CD4-positive, CD25-positive, alpha-beta regulatory T cell (primary cell): Measurements from ENCODE around the gene ZFYVE16. TPM values are rescaled to one million over a fixed set of nuclear protein-coding genes. Genes with fewer than 3 reads are reported as not detected.
"Not testable (repeated sequence)": the region's sequence is repeated elsewhere in the genome, so short reads cannot be mapped to it uniquely, and the experiment has no call there.

ENCODE experiments used
- ATAC-seq, 2 donors: fragments of 150-1000 bp; cut with Tn5 transposase; one replicate each; pipeline ENCODE4 v1.10.0; 2021; ENCODE audit warnings: low read depth in 2 of 2, moderate number of reproducible peaks in 2 of 2, moderate library complexity in 1 of 2
- DNase-seq, 3 donors: peaks; one replicate each; pipeline versions ENCODE4 v3.0.0 to v3.0.0-alpha.2; 2012 to 2022; ENCODE audit warnings: mixed read lengths in 1 of 3
- H3K27ac ChIP-seq: one replicate; pipeline ENCODE4 v1.7.0; 2013; ENCODE audit warnings: mild to moderate bottlenecking, low read length; ENCODE audit not compliant: insufficient read depth, poor library complexity, severe bottlenecking
- H3K27me3 ChIP-seq: one replicate; pipeline ENCODE4 v1.7.0; 2013; ENCODE audit warnings: low read length; ENCODE audit not compliant: control insufficient read depth, insufficient read depth
- H3K36me3 ChIP-seq: one replicate; pipeline ENCODE4 v1.7.0; 2013; ENCODE audit warnings: mild to moderate bottlenecking, low read length, moderate library complexity; ENCODE audit not compliant: control insufficient read depth, insufficient read depth
- H3K4me1 ChIP-seq: 2 replicates; pipeline ENCODE4 v1.7.0; 2013; ENCODE audit warnings: mild to moderate bottlenecking, low read length; ENCODE audit not compliant: insufficient read depth, control insufficient read depth, poor library complexity, severe bottlenecking
- H3K4me3 ChIP-seq: one replicate; pipeline ENCODE4 v1.7.0; 2013; ENCODE audit warnings: low read depth, mild to moderate bottlenecking, low read length, moderate library complexity
- H3K9me3 ChIP-seq, 2 experiments: 1 replicate in 1 of 2; 2 replicates in 1 of 2; pipeline ENCODE4 v1.7.0; 2013; ENCODE audit warnings: low read length in 2 of 2, mild to moderate bottlenecking in 1 of 2, moderate library complexity in 1 of 2; ENCODE audit not compliant: control insufficient read depth in 2 of 2
- H3K27ac Mint-ChIP-seq, 3 donors: one replicate each; pipeline ENCODE4 v1.8.0; 2020 to 2022; ENCODE audit warnings: mild to moderate bottlenecking in 3 of 3, mixed read lengths in 3 of 3, moderate library complexity in 2 of 3
- H3K27me3 Mint-ChIP-seq: one replicate; pipeline ENCODE4 v1.8.0; 2022; ENCODE audit warnings: mild to moderate bottlenecking, mixed read lengths
- H3K36me3 Mint-ChIP-seq: one replicate; pipeline ENCODE4 v1.8.0; 2020; ENCODE audit warnings: mixed read lengths
- H3K4me1 Mint-ChIP-seq, 4 donors: one replicate each; pipeline ENCODE4 v1.8.0; 2020 to 2022; ENCODE audit warnings: mixed read lengths in 4 of 4, mild to moderate bottlenecking in 1 of 4
- H3K4me3 Mint-ChIP-seq, 4 donors: one replicate each; pipeline ENCODE4 v1.8.0; 2020 to 2022; ENCODE audit warnings: mild to moderate bottlenecking in 4 of 4, mixed read lengths in 4 of 4, moderate library complexity in 3 of 4
- H3K9me3 Mint-ChIP-seq, 7 donors: one replicate each; pipeline ENCODE4 v1.8.0; 2020 to 2022; ENCODE audit warnings: mixed read lengths in 7 of 7, mild to moderate bottlenecking in 3 of 7, moderate library complexity in 2 of 7
- polyA plus RNA-seq, 4 donors: library from polyadenylated mRNA; unstranded; fragments of 300-500 nt; fragmentation: Illumina TruSeq; gene quantifications; one replicate each; pipeline ENCODE4 v1.2.3, GENCODE V29; 2021
- total RNA-seq: library from RNA; stranded (reverse); gene quantifications from one replicate; pipeline ENCODE4 v1.2.3, GENCODE V29; 2022

ZFYVE16 gene
- total and polyA plus RNA-seq, 5 donors from 2014 or later = 2.3 to 15.5 (median 4.1) TPM

DNA sequence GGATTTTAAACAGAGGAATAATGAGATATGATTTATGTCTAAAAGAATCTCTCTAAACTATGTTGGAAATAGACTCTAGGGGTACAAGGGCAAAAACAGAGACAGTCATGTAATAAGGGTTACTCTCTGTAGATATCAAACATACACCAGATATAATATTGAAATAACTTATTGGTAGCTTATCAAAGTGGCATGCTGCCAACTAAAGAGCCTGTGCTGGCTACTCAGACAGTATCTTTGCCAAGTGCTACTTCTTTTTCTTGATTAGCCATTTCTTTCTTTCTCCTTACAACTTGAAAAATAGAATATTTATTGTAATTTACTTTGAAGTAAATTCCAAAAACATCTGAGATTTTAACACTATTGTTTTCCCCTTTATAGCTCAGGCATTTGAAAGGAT, 34.9 kb downstream of the ZFYVE16 start:
- H3K9me3 Mint-ChIP-seq = peaks cover 0 to under 1% (median 0%) of the 10 kb centered on the region in 7 donors
- peaks cover 37% of the 10 kb centered on the region for H3K36me3 Mint-ChIP-seq
- Histone ChIP-seq H3K4me1 (no peaks in the 10 kb centered on the region), H3K36me3 (peaks cover 25% of the 10 kb centered on the region), H3K27ac (no peak overlapping the region), H3K27me3 (no peaks in the 10 kb centered on the region), H3K9me3 (no peaks in the 10 kb centered on the region), H3K4me3 (no peak overlapping the region)
- peaks cover 0 to 9% (median 5%) of the 10 kb centered on the region in 4 donors for H3K4me1 Mint-ChIP-seq
- no peaks in the 10 kb centered on the region for H3K27me3 Mint-ChIP-seq
- ATAC-seq = no peak
- H3K27ac Mint-ChIP-seq = no peak overlapping the region
- DNase-seq = no peak
- no peak overlapping the region for H3K4me3 Mint-ChIP-seq

DNA sequence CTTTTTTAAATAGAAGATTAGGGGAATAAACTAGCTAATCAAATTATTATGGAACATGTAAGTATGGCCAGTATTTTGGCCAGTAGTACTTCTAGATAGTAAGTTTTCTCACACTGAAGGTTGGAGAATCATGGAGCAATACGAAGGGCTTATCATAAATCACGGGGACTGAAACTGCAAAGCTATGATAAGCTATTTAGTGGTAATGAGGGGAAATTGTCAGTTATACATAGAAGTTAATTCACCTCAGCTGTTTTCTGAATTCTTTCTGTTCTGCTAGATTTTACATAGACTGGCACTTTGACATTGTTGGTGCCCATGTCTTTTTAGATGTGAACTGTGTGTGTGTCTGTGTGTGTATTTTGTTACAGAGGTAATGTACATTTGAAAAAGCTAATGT, 45.5 kb downstream of the ZFYVE16 start:
- ATAC-seq = no peak
- H3K27ac Mint-ChIP-seq = no peak overlapping the region
- H3K4me3 Mint-ChIP-seq = no peak overlapping the region
- Histone ChIP-seq H3K27ac (no peak overlapping the region), H3K9me3 (no peaks in the 10 kb centered on the region), H3K4me3 (no peak overlapping the region), H3K4me1 (no peaks in the 10 kb centered on the region), H3K27me3 (no peaks in the 10 kb centered on the region), H3K36me3 (peaks cover 30% of the 10 kb centered on the region)
- H3K9me3 Mint-ChIP-seq = peaks cover 0 to 1% (median 0%) of the 10 kb centered on the region in 7 donors
- H3K4me1 Mint-ChIP-seq = peaks cover 0 to 5% (median 0%) of the 10 kb centered on the region in 4 donors
- peaks cover 57% of the 10 kb centered on the region for H3K36me3 Mint-ChIP-seq
- no peak for DNase-seq
- no peaks in the 10 kb centered on the region for H3K27me3 Mint-ChIP-seq

DNA sequence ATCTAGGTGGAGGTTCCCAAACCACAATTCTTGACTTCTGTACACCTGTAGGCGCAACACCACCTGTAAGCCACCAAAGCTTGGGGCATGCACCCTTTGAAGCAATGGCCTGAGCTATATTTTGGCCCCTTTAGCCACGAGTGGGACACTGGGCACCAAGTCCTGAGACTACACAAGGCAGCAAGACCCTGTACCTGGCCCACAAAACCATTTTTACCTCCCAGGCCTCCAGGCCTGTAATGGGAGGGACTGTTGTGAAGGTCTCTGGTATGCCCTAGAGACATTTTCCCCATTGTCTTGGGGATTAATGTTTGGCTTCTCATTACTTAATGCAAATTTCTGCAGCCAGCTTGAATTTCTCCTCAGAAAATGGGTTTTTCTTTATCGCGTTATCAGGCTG, 55.4 kb downstream of the ZFYVE16 start:
- Mint-ChIP-seq H3K36me3 (peaks cover 72% of the 10 kb centered on the region), H3K27ac (no peak overlapping the region), H3K9me3 (peaks cover 0 to 28% (median 13%) of the 10 kb centered on the region in 7 donors), H3K4me3 (no peak overlapping the region), H3K4me1 (peaks cover 0 to 5% (median 0%) of the 10 kb centered on the region in 4 donors), H3K27me3 (no peaks in the 10 kb centered on the region)
- H3K4me1 ChIP-seq = no peaks in the 10 kb centered on the region
- peaks cover 9 to 10% of the 10 kb centered on the region in 2 experiments for H3K9me3 ChIP-seq
- DNase-seq (no peak), ATAC-seq (no peak)
- peaks cover 46% of the 10 kb centered on the region for H3K36me3 ChIP-seq
- no peak overlapping the region for H3K4me3 ChIP-seq
- no peaks in the 10 kb centered on the region for H3K27me3 ChIP-seq
- no peak overlapping the region for H3K27ac ChIP-seq

DNA sequence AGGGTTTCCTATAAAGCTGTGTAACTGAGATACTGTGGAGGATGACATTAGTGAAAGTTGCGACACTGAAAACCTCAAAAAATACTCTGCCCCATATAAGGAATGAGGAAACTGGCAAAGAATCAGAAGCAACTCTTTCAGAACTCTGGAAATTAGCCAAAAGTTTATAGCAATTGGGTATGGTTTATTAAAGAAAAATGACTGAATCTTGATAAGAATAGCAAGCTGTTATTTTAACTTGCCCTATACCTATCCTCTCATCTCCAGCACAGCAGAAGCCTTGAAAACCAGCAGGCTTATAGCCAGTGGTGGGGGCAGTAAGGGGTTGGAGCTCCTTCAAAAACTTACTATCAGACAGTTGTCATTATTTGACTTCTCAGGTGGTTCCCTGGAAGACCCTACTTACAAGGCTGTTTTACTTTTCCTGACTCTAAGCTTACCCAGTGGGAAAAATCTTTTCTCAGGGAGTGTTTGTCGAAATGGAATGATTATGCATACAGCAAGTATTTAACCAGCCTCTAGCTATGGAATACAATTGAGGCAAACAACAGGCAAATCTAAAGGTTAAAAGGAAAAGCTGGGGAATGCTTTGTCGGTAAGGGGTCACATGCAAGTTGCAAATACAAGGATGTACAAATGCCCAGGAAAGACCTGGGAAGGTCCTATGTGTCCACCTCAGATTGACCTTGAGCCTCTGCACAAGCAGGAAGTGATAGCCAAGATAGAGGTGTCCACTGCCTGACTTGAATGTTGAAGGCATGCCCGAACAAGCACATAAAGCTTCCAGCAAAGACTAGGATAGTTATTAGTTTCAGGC, 59.0 kb downstream of the ZFYVE16 start:
- peaks cover 0 to 5% (median 0%) of the 10 kb centered on the region in 4 donors for H3K4me1 Mint-ChIP-seq
- peaks cover 4 to 46% (median 20%) of the 10 kb centered on the region in 7 donors for H3K9me3 Mint-ChIP-seq
- H3K4me3 Mint-ChIP-seq = no peak overlapping the region
- Histone ChIP-seq H3K9me3 (peaks cover 13 to 22% of the 10 kb centered on the region in 2 experiments), H3K4me1 (no peaks in the 10 kb centered on the region), H3K36me3 (peaks cover 17% of the 10 kb centered on the region), H3K4me3 (no peak overlapping the region), H3K27ac (no peak overlapping the region), H3K27me3 (no peaks in the 10 kb centered on the region)
- no peaks in the 10 kb centered on the region for H3K27me3 Mint-ChIP-seq
- no peak for ATAC-seq
- H3K27ac Mint-ChIP-seq = no peak overlapping the region
- peaks cover 73% of the 10 kb centered on the region for H3K36me3 Mint-ChIP-seq
- no peak for DNase-seq

DNA sequence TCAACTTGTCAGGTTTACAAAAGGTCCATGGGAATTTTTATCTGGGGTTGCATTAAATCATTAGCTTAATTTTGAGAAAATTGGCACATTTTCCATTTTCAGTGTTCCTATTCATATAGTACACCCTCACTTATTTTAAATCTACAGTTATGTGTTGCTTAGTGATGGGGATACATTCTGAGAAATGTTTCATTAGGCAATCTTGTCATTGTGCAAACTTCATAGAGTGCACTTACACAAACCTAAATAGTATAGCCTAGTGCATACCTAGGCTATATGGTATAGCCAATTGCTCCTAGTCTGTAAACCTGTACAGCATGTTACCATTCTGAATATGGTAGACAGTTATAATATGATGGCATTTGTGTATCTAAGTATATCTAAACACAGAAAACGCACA, 60.3 kb downstream of the ZFYVE16 start:
- no peaks in the 10 kb centered on the region for H3K27me3 Mint-ChIP-seq
- no peak overlapping the region for H3K27ac Mint-ChIP-seq
- no peak overlapping the region for H3K4me3 Mint-ChIP-seq
- H3K4me1 ChIP-seq = no peaks in the 10 kb centered on the region
- H3K4me1 Mint-ChIP-seq = peaks cover 0 to 5% (median 0%) of the 10 kb centered on the region in 4 donors
- H3K36me3 ChIP-seq = peaks cover 15% of the 10 kb centered on the region
- H3K36me3 Mint-ChIP-seq = peaks cover 72% of the 10 kb centered on the region
- H3K27ac ChIP-seq = no peak overlapping the region
- peaks cover 3 to 38% (median 21%) of the 10 kb centered on the region in 7 donors for H3K9me3 Mint-ChIP-seq
- H3K27me3 ChIP-seq = no peaks in the 10 kb centered on the region
- no peak overlapping the region for H3K4me3 ChIP-seq
- H3K9me3 ChIP-seq = peaks cover 12 to 19% of the 10 kb centered on the region in 2 experiments
- DNase-seq (no peak), ATAC-seq (no peak)

DNA sequence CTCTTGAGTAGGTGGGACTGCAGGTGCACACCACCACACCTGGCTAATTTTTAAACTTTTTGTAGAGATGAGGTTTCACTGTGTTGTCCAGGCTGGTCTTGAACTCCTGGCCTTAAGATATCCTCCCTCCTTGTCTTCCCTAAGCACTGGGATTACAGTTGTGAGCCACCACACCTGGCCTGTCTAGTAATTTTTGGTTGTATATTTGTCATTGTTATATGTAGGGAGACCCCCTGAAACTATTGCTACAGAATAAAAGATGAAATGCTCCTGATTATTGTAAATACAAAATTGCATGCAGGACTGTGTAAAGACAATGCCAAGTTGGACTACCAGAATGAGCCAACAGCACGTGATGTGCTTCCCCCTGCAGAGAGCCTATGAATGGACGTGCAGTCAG, 62.8 kb downstream of the ZFYVE16 start:
- ATAC-seq = not testable (repeated sequence)
- peaks cover 73% of the 10 kb centered on the region for H3K36me3 Mint-ChIP-seq

DNA sequence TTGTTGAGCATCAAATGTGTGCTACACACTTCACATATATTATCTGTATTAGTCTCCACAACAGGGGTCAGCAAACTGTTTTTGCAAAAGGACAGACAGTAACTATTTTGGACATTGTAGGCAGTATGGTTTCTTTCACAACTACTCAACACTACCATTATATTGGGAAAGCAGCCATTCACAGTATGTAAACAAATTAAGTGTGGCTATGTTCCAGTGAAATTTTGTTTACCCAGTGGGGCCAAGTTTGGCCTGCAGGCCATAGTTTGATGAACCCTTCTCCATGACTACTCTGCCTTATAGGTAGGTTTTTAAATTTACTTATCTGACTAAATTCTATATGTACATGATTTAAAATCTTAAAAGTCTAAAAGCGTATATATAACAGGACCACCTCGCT, 67.1 kb downstream of the ZFYVE16 start:
- Mint-ChIP-seq H3K27ac (no peak overlapping the region), H3K4me1 (no peaks in the 10 kb centered on the region), H3K36me3 (peaks cover 55% of the 10 kb centered on the region), H3K27me3 (no peaks in the 10 kb centered on the region), H3K9me3 (peaks cover 0 to 14% (median 5%) of the 10 kb centered on the region in 7 donors), H3K4me3 (no peak overlapping the region)
- Histone ChIP-seq H3K4me3 (no peak overlapping the region), H3K4me1 (no peaks in the 10 kb centered on the region), H3K27ac (no peak overlapping the region), H3K9me3 (peaks cover 4 to 12% of the 10 kb centered on the region in 2 experiments), H3K36me3 (peaks cover 21% of the 10 kb centered on the region), H3K27me3 (no peaks in the 10 kb centered on the region)
- ATAC-seq (no peak), DNase-seq (no peak)

More for the DNA sequence above, 62.8 kb downstream of the ZFYVE16 start:
- not testable (repeated sequence) for H3K27ac Mint-ChIP-seq, H3K27me3 Mint-ChIP-seq, H3K4me1 ChIP-seq, H3K4me3 ChIP-seq, H3K27ac ChIP-seq, H3K4me1 Mint-ChIP-seq, H3K4me3 Mint-ChIP-seq, H3K27me3 ChIP-seq, DNase-seq
- peaks cover 4 to 12% of the 10 kb centered on the region in 2 experiments for H3K9me3 ChIP-seq
- peaks cover 0 to 20% (median 13%) of the 10 kb centered on the region in 7 donors for H3K9me3 Mint-ChIP-seq
- H3K36me3 ChIP-seq = peaks cover 26% of the 10 kb centered on the region
